Stimulated activated CD8-positive, alpha-beta memory T cell treated with anti-CD3 and anti-CD28 coated beads, Interleukin-12 subunit alpha, Interleukin-12 subunit beta, amount 100 ng/mL, for 24 hours (primary cell): Measurements from ENCODE around the gene SLC29A2.
A peak's percentile ranks its signal among the peaks of the same experiment; 100 is the strongest.

Experiments
- DNase-seq: peaks from one replicate; pipeline ENCODE4 v3.0.0-alpha.2; 2020; ENCODE audit errors: extremely low read depth

The SLC29A2 gene

GRCh38 chr11:66317723-66318599 lies 53.6 kb downstream of the SLC29A2 start:
- DNase-seq, result no peak

- no peak for DNase-seq
Measured at GRCh38 chr11:66317322-66317722, 54.2 kb downstream of the SLC29A2 start.

- DNase-seq, result no peak
Measured at GRCh38 chr11:66316849-66317251, 54.7 kb downstream of the SLC29A2 start, which contains the start of gene CD248. Gene CD248 (minus strand): TSS chr11:66317044. CDS start chr11:66317027, 17 bp downstream.

GRCh38 chr11:66315921-66316811 lies 55.4 kb downstream of the SLC29A2 start:
- no peak for DNase-seq

GRCh38 chr11:66315498-66315885 lies 56.1 kb downstream of the SLC29A2 start:
- no peak for DNase-seq

GRCh38 chr11:66314561-66315497 lies 56.7 kb downstream of the SLC29A2 start:
- DNase-seq, result no peak

GRCh38 chr11:66314186-66314501 lies 57.4 kb downstream of the SLC29A2 start:
- no peak for DNase-seq

- no peak for DNase-seq
Measured at GRCh38 chr11:66313321-66314185, 58.0 kb downstream of the SLC29A2 start.

- DNase-seq, result peak; percentile 94
Measured at GRCh38 chr11:66312549-66313320, 58.8 kb downstream of the SLC29A2 start.
